ENCODE data around the gene HOXB7.

DNA sequence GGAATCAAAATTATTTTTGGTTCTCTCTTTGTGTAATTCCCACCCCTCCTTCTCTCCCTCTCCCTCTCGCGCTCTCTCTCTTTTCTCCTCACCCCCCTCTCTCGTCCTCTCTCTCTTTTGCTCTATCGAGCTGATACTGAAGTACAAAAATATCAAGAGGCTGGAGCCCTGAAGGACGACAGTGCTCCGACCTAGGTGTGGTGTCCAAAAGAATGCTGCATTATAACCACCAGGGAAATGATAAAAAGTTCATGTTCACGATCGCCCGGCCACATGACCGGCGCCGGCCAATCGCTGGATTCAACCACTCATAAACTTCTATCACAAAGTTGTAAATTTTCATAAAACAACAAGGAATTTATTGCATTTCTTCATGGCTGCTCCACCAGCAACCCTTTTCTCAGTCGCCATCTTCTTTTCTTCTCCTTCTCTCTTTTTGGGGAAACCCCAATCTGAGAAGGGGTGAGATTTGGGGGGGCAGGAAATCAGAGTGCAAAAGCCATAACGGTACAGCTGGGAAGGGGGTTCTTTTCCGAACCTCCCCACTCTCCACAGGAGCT is 6.0 kb downstream of the HOXB7 start, which contains the start of gene HOXB6:
- TF ChIP-seq CTCF (IDR thresholded peaks at IDR 0.05; ENCODE audit: low read depth, low read length, missing input control) (no peak), GABPA (IDR thresholded peaks at IDR 0.05 in 1 of 2, conservative IDR thresholded peaks at IDR 0.05 in 1 of 2) (no peak), TAF1 (conservative IDR thresholded peaks at IDR 0.05) (no peak), FOXA1 (IDR thresholded peaks at IDR 0.05) (no peak), RAD21 (IDR thresholded peaks at IDR 0.05) (no peak), HNF4G (IDR thresholded peaks at IDR 0.05) (no peak), REST (IDR thresholded peaks at IDR 0.05) (no peak), JUND (IDR thresholded peaks at IDR 0.05) (no peak), YY1 (IDR thresholded peaks at IDR 0.05) (no peak), HNF4A (conservative IDR thresholded peaks at IDR 0.05) (no peak), NR2F2 (IDR thresholded peaks at IDR 0.05) (no peak)
- TF ChIP-seq, protein P1, sequence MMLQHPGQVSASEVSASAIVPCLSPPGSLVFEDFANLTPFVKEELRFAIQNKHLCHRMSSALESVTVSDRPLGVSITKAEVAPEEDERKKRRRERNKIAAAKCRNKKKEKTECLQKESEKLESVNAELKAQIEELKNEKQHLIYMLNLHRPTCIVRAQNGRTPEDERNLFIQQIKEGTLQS (IDR thresholded peaks at IDR 0.05), result no peak
- TF ChIP-seq, protein P2, sequence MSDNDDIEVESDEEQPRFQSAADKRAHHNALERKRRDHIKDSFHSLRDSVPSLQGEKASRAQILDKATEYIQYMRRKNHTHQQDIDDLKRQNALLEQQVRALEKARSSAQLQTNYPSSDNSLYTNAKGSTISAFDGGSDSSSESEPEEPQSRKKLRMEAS (IDR thresholded peaks at IDR 0.05), result no peak

Data from liver (tissue), 3 donors.